ENCODE data around the gene ASB12.

DNA sequence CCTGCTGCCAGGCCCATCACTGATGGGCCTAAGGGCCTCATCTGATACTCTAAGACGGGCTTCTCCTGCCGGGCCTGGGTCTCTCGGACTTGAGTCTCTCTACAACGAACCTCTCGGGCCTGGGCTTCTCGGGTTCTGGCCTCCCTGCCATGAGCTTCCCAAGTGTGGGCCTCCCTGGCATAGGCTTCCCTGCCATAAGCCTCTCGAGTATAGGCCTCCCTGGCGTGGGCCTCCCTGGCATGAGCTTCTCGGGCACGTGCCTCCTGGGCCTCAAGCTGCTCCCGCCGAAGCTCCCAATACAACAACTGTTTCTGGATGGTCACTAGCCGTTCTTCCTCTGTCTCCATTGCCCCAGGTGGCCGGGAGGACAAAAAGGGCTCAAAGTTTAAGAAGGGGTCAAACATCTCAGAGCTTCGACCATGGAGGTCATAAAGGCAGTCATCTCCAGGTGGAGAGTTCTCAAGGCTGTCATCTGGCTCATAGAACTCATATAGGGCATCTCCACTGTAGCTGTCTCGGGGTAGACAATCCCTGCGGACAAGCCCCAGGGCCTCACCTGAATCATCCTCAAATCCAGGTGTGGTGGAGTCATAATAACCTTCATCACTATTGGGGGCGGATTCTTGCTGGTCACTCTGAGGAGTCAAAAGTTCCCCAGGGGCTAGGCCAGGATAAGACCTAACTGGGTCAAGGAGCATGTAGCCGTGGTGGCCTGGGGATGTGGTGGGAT, 39.0 kb downstream of the ASB12 start:
- TF ChIP-seq, protein P1, sequence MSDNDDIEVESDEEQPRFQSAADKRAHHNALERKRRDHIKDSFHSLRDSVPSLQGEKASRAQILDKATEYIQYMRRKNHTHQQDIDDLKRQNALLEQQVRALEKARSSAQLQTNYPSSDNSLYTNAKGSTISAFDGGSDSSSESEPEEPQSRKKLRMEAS (IDR thresholded peaks at IDR 0.05): no peak
- TF ChIP-seq POLR2A (IDR thresholded peaks at IDR 0.05; ENCODE audit: low read length) (no peak), RAD21 (conservative IDR thresholded peaks at IDR 0.05 in 1 of 2, IDR thresholded peaks at IDR 0.05 in 1 of 2) (no peak)
- TF ChIP-seq, protein P2, sequence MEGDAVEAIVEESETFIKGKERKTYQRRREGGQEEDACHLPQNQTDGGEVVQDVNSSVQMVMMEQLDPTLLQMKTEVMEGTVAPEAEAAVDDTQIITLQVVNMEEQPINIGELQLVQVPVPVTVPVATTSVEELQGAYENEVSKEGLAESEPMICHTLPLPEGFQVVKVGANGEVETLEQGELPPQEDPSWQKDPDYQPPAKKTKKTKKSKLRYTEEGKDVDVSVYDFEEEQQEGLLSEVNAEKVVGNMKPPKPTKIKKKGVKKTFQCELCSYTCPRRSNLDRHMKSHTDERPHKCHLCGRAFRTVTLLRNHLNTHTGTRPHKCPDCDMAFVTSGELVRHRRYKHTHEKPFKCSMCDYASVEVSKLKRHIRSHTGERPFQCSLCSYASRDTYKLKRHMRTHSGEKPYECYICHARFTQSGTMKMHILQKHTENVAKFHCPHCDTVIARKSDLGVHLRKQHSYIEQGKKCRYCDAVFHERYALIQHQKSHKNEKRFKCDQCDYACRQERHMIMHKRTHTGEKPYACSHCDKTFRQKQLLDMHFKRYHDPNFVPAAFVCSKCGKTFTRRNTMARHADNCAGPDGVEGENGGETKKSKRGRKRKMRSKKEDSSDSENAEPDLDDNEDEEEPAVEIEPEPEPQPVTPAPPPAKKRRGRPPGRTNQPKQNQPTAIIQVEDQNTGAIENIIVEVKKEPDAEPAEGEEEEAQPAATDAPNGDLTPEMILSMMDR (IDR thresholded peaks at IDR 0.05): no peak

Measured in A549 (cell line).